Esophagus muscularis mucosa (tissue), 3 donors: ENCODE results near the gene MXRA7.

Experiments used
- POLR2A ChIP-seq: fragments of 450-650 bp; IDR thresholded peaks from one replicate; pipeline ENCODE4 v1.6.1; 2017; ENCODE audit warnings: antibody characterized with exemption, moderate library complexity, mild to moderate bottlenecking, low read depth
- POLR2AphosphoS5 ChIP-seq, 2 donors: sonication (generic); formaldehyde crosslinking; IDR thresholded peaks; one replicate each; pipeline ENCODE4 v1.6.1; 2017; ENCODE audit warnings: antibody characterized with exemption in 2 of 2
- TF ChIP-seq, protein P1 (sequence below), 3 experiments: fragments of 200-600 bp in 2 of 3; fragments of 450-650 bp in 1 of 3; sonication (generic) in 2 of 3; IDR thresholded peaks; one replicate each; pipeline ENCODE4 v1.5.1; 2017 to 2019; ENCODE audit warnings: antibody characterized with exemption in 3 of 3, mild to moderate bottlenecking in 2 of 3, moderate library complexity in 1 of 3

DNA sequence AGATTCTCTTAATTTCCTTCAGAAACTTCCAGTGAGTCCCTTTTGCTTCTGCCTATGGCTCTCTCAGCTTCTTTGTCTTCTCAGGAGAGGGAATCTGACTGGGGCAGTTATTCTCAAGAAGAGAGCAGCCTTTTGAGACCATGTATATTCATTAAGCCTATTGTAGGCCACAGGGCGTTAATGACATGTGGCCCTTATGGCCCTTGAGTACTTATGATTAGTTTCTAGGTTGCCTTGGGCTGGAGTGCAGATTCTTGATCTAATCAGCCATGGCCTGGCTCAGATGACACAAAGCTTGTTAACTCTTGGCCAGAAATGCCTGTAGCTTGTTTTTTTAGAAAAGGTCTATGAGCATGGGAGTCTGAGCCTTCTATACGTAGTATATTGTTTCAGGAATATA is 44.5 kb upstream of the MXRA7 start:
- no peak for TF ChIP-seq POLR2AphosphoS5 (IDR thresholded peaks at IDR 0.05)
- TF ChIP-seq, protein P1, sequence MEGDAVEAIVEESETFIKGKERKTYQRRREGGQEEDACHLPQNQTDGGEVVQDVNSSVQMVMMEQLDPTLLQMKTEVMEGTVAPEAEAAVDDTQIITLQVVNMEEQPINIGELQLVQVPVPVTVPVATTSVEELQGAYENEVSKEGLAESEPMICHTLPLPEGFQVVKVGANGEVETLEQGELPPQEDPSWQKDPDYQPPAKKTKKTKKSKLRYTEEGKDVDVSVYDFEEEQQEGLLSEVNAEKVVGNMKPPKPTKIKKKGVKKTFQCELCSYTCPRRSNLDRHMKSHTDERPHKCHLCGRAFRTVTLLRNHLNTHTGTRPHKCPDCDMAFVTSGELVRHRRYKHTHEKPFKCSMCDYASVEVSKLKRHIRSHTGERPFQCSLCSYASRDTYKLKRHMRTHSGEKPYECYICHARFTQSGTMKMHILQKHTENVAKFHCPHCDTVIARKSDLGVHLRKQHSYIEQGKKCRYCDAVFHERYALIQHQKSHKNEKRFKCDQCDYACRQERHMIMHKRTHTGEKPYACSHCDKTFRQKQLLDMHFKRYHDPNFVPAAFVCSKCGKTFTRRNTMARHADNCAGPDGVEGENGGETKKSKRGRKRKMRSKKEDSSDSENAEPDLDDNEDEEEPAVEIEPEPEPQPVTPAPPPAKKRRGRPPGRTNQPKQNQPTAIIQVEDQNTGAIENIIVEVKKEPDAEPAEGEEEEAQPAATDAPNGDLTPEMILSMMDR (IDR thresholded peaks at IDR 0.05): no peak
- TF ChIP-seq POLR2A: no peak
